ENCODE data around the gene PRKG1.
"Not testable (repeated sequence)": the region's sequence is repeated elsewhere in the genome, so short reads cannot be mapped to it uniquely, and the experiment has no call there.

The PRKG1 gene

GRCh38 chr10:52220947-52221346 is 1146.7 kb downstream of the PRKG1 start:
- Histone ChIP-seq H3K4me3 (ENCODE audit: low read length) (no peak overlapping the region), H3K27me3 (ENCODE audit: control insufficient read depth, insufficient read depth, low read length) (no peaks in the 10 kb centered on the region), H3K4me1 (ENCODE audit: control insufficient read depth, insufficient read depth, low read length) (peaks cover 1% of the 10 kb centered on the region; the same call in 1 of the 2 replicates), H3K9me3 (ENCODE audit: control insufficient read depth, insufficient read depth, low read length) (no peaks in the 10 kb centered on the region), H3K36me3 (ENCODE audit: control insufficient read depth, insufficient read depth, low read length) (no peaks in the 10 kb centered on the region), H3K27ac (ENCODE audit: low read length) (no peak overlapping the region)
- no peak for DNase-seq (ENCODE audit: low read depth, low spot score)
- no CpG with 5 or more reads among the region's 3 CpGs for WGBS (ENCODE audit: insufficient coverage, insufficient read length)

GRCh38 chr10:52221923-52222322 is 1147.6 kb downstream of the PRKG1 start:
- H3K4me1 ChIP-seq (ENCODE audit: control insufficient read depth, insufficient read depth, low read length): peaks cover under 1% of the 10 kb centered on the region; the same call in 1 of the 2 replicates

GRCh38 chr10:52226197-52226847 is 1152.0 kb downstream of the PRKG1 start:
- Histone ChIP-seq H3K27me3 (ENCODE audit: control insufficient read depth, insufficient read depth, low read length) (no peaks in the 10 kb centered on the region), H3K4me1 (ENCODE audit: control insufficient read depth, insufficient read depth, low read length) (no peaks in the 10 kb centered on the region), H3K9me3 (ENCODE audit: control insufficient read depth, insufficient read depth, low read length) (no peaks in the 10 kb centered on the region), H3K4me3 (ENCODE audit: low read length) (no peak overlapping the region), H3K27ac (ENCODE audit: low read length) (no peak overlapping the region), H3K36me3 (ENCODE audit: control insufficient read depth, insufficient read depth, low read length) (no peaks in the 10 kb centered on the region)
- no peak for DNase-seq (ENCODE audit: low read depth, low spot score)
- whole genome bisulfite sequencing (ENCODE audit: insufficient coverage, insufficient read length): no CpG with 5 or more reads among the region's 1 CpG

More at GRCh38 chr10:52221923-52222322, 1147.6 kb downstream of the PRKG1 start:
- no peak overlapping the region for H3K4me3 ChIP-seq (ENCODE audit: low read length)
- 100% methylated on average over 1 of the region's 4 CpGs for WGBS (ENCODE audit: insufficient coverage, insufficient read length)
- no peak overlapping the region for H3K27ac ChIP-seq (ENCODE audit: low read length)
- H3K9me3 ChIP-seq (ENCODE audit: control insufficient read depth, insufficient read depth, low read length): no peaks in the 10 kb centered on the region
- no peaks in the 10 kb centered on the region for H3K27me3 ChIP-seq (ENCODE audit: control insufficient read depth, insufficient read depth, low read length)
- no peaks in the 10 kb centered on the region for H3K36me3 ChIP-seq (ENCODE audit: control insufficient read depth, insufficient read depth, low read length)
- no peak for DNase-seq (ENCODE audit: low read depth, low spot score)

GRCh38 chr10:52228556-52228955 is 1154.3 kb downstream of the PRKG1 start:
- no peak overlapping the region for H3K27ac ChIP-seq (ENCODE audit: low read length)
- H3K9me3 ChIP-seq (ENCODE audit: control insufficient read depth, insufficient read depth, low read length): no peaks in the 10 kb centered on the region
- no CpG with 5 or more reads among the region's 2 CpGs for WGBS (ENCODE audit: insufficient coverage, insufficient read length)
- DNase-seq (ENCODE audit: low read depth, low spot score): no peak
- no peaks in the 10 kb centered on the region for H3K36me3 ChIP-seq (ENCODE audit: control insufficient read depth, insufficient read depth, low read length)
- H3K27me3 ChIP-seq (ENCODE audit: control insufficient read depth, insufficient read depth, low read length): no peaks in the 10 kb centered on the region
- H3K4me1 ChIP-seq (ENCODE audit: control insufficient read depth, insufficient read depth, low read length): no peaks in the 10 kb centered on the region; the same call in 1 of the 2 replicates
- no peak overlapping the region for H3K4me3 ChIP-seq (ENCODE audit: low read length)

GRCh38 chr10:52229291-52229931 is 1155.1 kb downstream of the PRKG1 start:
- Histone ChIP-seq H3K36me3 (ENCODE audit: control insufficient read depth, insufficient read depth, low read length) (no peaks in the 10 kb centered on the region), H3K27me3 (ENCODE audit: control insufficient read depth, insufficient read depth, low read length) (no peaks in the 10 kb centered on the region), H3K27ac (ENCODE audit: low read length) (no peak overlapping the region), H3K9me3 (ENCODE audit: control insufficient read depth, insufficient read depth, low read length) (no peaks in the 10 kb centered on the region), H3K4me1 (ENCODE audit: control insufficient read depth, insufficient read depth, low read length) (no peaks in the 10 kb centered on the region; the same call in 1 of the 2 replicates), H3K4me3 (ENCODE audit: low read length) (no peak overlapping the region)
- WGBS (ENCODE audit: insufficient coverage, insufficient read length): no CpG with 5 or more reads among the region's 2 CpGs
- DNase-seq (ENCODE audit: low read depth, low spot score): no peak

- Histone ChIP-seq H3K27me3 (ENCODE audit: control insufficient read depth, insufficient read depth, low read length) (no peaks in the 10 kb centered on the region), H3K4me1 (ENCODE audit: control insufficient read depth, insufficient read depth, low read length) (no peaks in the 10 kb centered on the region; the same call in 1 of the 2 replicates), H3K27ac (ENCODE audit: low read length) (no peak overlapping the region), H3K36me3 (ENCODE audit: control insufficient read depth, insufficient read depth, low read length) (no peaks in the 10 kb centered on the region), H3K4me3 (ENCODE audit: low read length) (no peak overlapping the region; the same call in 1 of the 2 replicates), H3K9me3 (ENCODE audit: control insufficient read depth, insufficient read depth, low read length) (no peaks in the 10 kb centered on the region)
- DNase-seq (ENCODE audit: low read depth, low spot score): no peak
- WGBS (ENCODE audit: insufficient coverage, insufficient read length): no CpG with 5 or more reads among the region's 4 CpGs
These were observed 1158.5 kb downstream of the PRKG1 start for GRCh38 chr10:52232561-52233350.

GRCh38 chr10:52233351-52233991 is 1159.2 kb downstream of the PRKG1 start:
- H3K4me3 ChIP-seq (ENCODE audit: low read length); DNase-seq (ENCODE audit: low read depth, low spot score); H3K36me3 ChIP-seq (ENCODE audit: control insufficient read depth, insufficient read depth, low read length); H3K4me1 ChIP-seq (ENCODE audit: control insufficient read depth, insufficient read depth, low read length); H3K27ac ChIP-seq (ENCODE audit: low read length); H3K9me3 ChIP-seq (ENCODE audit: control insufficient read depth, insufficient read depth, low read length); H3K27me3 ChIP-seq (ENCODE audit: control insufficient read depth, insufficient read depth, low read length): not testable (repeated sequence)
- no CpG with 5 or more reads among the region's 34 CpGs for WGBS (ENCODE audit: insufficient coverage, insufficient read length)

- DNase-seq (ENCODE audit: low read depth, low spot score): no peak
- Histone ChIP-seq H3K4me1 (ENCODE audit: control insufficient read depth, insufficient read depth, low read length) (no peaks in the 10 kb centered on the region), H3K36me3 (ENCODE audit: control insufficient read depth, insufficient read depth, low read length) (no peaks in the 10 kb centered on the region), H3K4me3 (ENCODE audit: low read length) (no peak overlapping the region), H3K27ac (ENCODE audit: low read length) (no peak overlapping the region), H3K27me3 (ENCODE audit: control insufficient read depth, insufficient read depth, low read length) (no peaks in the 10 kb centered on the region), H3K9me3 (ENCODE audit: control insufficient read depth, insufficient read depth, low read length) (no peaks in the 10 kb centered on the region)
- WGBS (ENCODE audit: insufficient coverage, insufficient read length): no CpG with 5 or more reads among the region's 1 CpG
These were observed 1165.5 kb downstream of the PRKG1 start for GRCh38 chr10:52239771-52240170.

- no peaks in the 10 kb centered on the region for H3K4me1 ChIP-seq (ENCODE audit: control insufficient read depth, insufficient read depth, low read length)
- H3K27me3 ChIP-seq (ENCODE audit: control insufficient read depth, insufficient read depth, low read length): no peaks in the 10 kb centered on the region
- WGBS (ENCODE audit: insufficient coverage, insufficient read length): no CpG with 5 or more reads among the region's 2 CpGs
- H3K36me3 ChIP-seq (ENCODE audit: control insufficient read depth, insufficient read depth, low read length): no peaks in the 10 kb centered on the region
- H3K4me3 ChIP-seq (ENCODE audit: low read length): no peak overlapping the region
- no peaks in the 10 kb centered on the region for H3K9me3 ChIP-seq (ENCODE audit: control insufficient read depth, insufficient read depth, low read length)
- no peak overlapping the region for H3K27ac ChIP-seq (ENCODE audit: low read length)
- no peak for DNase-seq (ENCODE audit: low read depth, low spot score)
These were observed 1171.3 kb downstream of the PRKG1 start for GRCh38 chr10:52245547-52245946.

GRCh38 chr10:52247929-52248328 is 1173.6 kb downstream of the PRKG1 start:
- not testable (repeated sequence) for H3K4me3 ChIP-seq (ENCODE audit: low read length); H3K9me3 ChIP-seq (ENCODE audit: control insufficient read depth, insufficient read depth, low read length); H3K4me1 ChIP-seq (ENCODE audit: control insufficient read depth, insufficient read depth, low read length); H3K27me3 ChIP-seq (ENCODE audit: control insufficient read depth, insufficient read depth, low read length); H3K27ac ChIP-seq (ENCODE audit: low read length); H3K36me3 ChIP-seq (ENCODE audit: control insufficient read depth, insufficient read depth, low read length); DNase-seq (ENCODE audit: low read depth, low spot score)
- no CpG with 5 or more reads among the region's 7 CpGs for WGBS (ENCODE audit: insufficient coverage, insufficient read length)
